GM23338 (cell line): ENCODE results near the gene HJV. TPM values are rescaled to one million over a fixed set of nuclear protein-coding genes. Genes with fewer than 3 reads are reported as not detected.
"Not testable (repeated sequence)": the region's sequence is repeated elsewhere in the genome, so short reads cannot be mapped to it uniquely, and the experiment has no call there.

Source experiments
- ATAC-seq: fragments of 200-7000 bp; cut with Tn5 transposase; 3 replicates; pipeline ENCODE4 v1.9.1; 2020
- DNase-seq: peaks from one replicate; pipeline ENCODE4 v3.0.0-alpha.2; 2015; ENCODE audit warnings: low spot score
- H2AFZ ChIP-seq: fragments of 200-600 bp; sonication (generic); 2 replicates; pipeline ENCODE4 v1.8.0; 2016; ENCODE audit warnings: antibody characterized with exemption, mild to moderate bottlenecking, moderate library complexity
- H3F3A ChIP-seq: fragments of 200-600 bp; sonication (generic); replicated peaks from 2 replicates; pipeline ENCODE4 v1.8.0; 2017; ENCODE audit warnings: antibody characterized with exemption, mixed run types, low read depth
- H3K27ac ChIP-seq: fragments of 200-600 bp; sonication (generic); 2 replicates; pipeline ENCODE4 v1.6.1; 2016; ENCODE audit warnings: low read depth
- H3K27me3 ChIP-seq: fragments of 200-600 bp; sonication (generic); 2 replicates; pipeline ENCODE4 v1.8.0; 2016; ENCODE audit warnings: mild to moderate bottlenecking, mixed run types, moderate library complexity; ENCODE audit not compliant: insufficient read depth
- H3K36me3 ChIP-seq: fragments of 200-600 bp; sonication (generic); 2 replicates; pipeline ENCODE4 v1.8.0; 2016; ENCODE audit warnings: mild to moderate bottlenecking; ENCODE audit not compliant: insufficient read depth
- H3K4me1 ChIP-seq: fragments of 200-600 bp; sonication (generic); 2 replicates; pipeline ENCODE4 v1.8.0; 2016; ENCODE audit warnings: mild to moderate bottlenecking, moderate library complexity; ENCODE audit not compliant: insufficient read depth
- H3K4me2 ChIP-seq: fragments of 200-600 bp; sonication (generic); 2 replicates; pipeline ENCODE4 v1.7.1; 2017; ENCODE audit warnings: mixed run types
- H3K4me3 ChIP-seq: fragments of 200-600 bp; sonication (generic); 2 replicates; pipeline ENCODE4 v1.6.1; 2016; ENCODE audit warnings: mixed run types
- H3K79me2 ChIP-seq: fragments of 200-600 bp; sonication (generic); replicated peaks from 2 replicates; pipeline ENCODE4 v1.8.0; 2017; ENCODE audit warnings: mild to moderate bottlenecking; ENCODE audit not compliant: insufficient read depth
- H3K9me2 ChIP-seq: fragments of 200-600 bp; sonication (generic); 2 replicates; pipeline ENCODE4 v1.8.0; 2017; ENCODE audit not compliant: insufficient read depth
- H4K20me1 ChIP-seq: fragments of 200-600 bp; sonication (generic); replicated peaks from 2 replicates; pipeline ENCODE4 v1.8.0; 2017; ENCODE audit warnings: mild to moderate bottlenecking; ENCODE audit not compliant: insufficient read depth
- H3K27ac Mint-ChIP-seq: 2 replicates; pipeline ENCODE4 v1.8.0; 2020; ENCODE audit warnings: inconsistent platforms, mild to moderate bottlenecking, moderate library complexity, mixed read lengths
- H3K27me3 Mint-ChIP-seq: 3 replicates; pipeline ENCODE4 v1.8.0; 2022; ENCODE audit warnings: low read depth, mild to moderate bottlenecking, moderate library complexity, mixed read lengths, inconsistent platforms; ENCODE audit not compliant: insufficient read depth, poor library complexity
- H3K36me3 Mint-ChIP-seq: 3 replicates; pipeline ENCODE4 v1.8.0; 2021; ENCODE audit warnings: low read depth, mild to moderate bottlenecking, inconsistent platforms, moderate library complexity, mixed read lengths
- H3K4me1 Mint-ChIP-seq: 3 replicates; pipeline ENCODE4 v1.8.0; 2020; ENCODE audit warnings: mild to moderate bottlenecking, inconsistent platforms, mixed read lengths
- H3K4me3 Mint-ChIP-seq: 3 replicates; pipeline ENCODE4 v1.8.0; 2021; ENCODE audit warnings: moderate library complexity, mild to moderate bottlenecking, inconsistent platforms, mixed read lengths
- H3K9me3 Mint-ChIP-seq: 3 replicates; pipeline ENCODE4 v1.8.0; 2020; ENCODE audit warnings: moderate library complexity, mild to moderate bottlenecking, inconsistent platforms, mixed read lengths
- CREB1 ChIP-seq: fragments of 250-450 bp; sonication (Bioruptor Pico); IDR thresholded peaks from 2 replicates; pipeline ENCODE4 v1.5.0; 2020; ENCODE audit warnings: low read depth, mild to moderate bottlenecking, moderate library complexity
- JUNB ChIP-seq: IDR thresholded peaks from one replicate; pipeline ENCODE4 v1.6.1; 2016; ENCODE audit warnings: antibody characterized with exemption; ENCODE audit not compliant: unreplicated experiment
- NANOG ChIP-seq: IDR thresholded peaks from 2 replicates; pipeline ENCODE4 v1.6.1; 2016; ENCODE audit warnings: antibody characterized with exemption, borderline replicate concordance
- POLR2AphosphoS5 ChIP-seq: IDR thresholded peaks from 2 replicates; pipeline ENCODE4 v1.6.1; 2016; ENCODE audit warnings: antibody characterized with exemption, low read depth
- ZNF331 ChIP-seq: fragments of 250-450 bp; sonication (Bioruptor Pico); IDR thresholded peaks from 2 replicates; pipeline ENCODE4 v1.5.0; 2020; ENCODE audit warnings: low read depth, mild to moderate bottlenecking, moderate library complexity
- long read RNA-seq: library from polyadenylated mRNA; unstranded; transcript quantifications from one replicate; pipeline ENCODE4 v2.0.0, GENCODE V29; 2020; ENCODE audit not compliant: unreplicated experiment
- polyA plus RNA-seq: library from polyadenylated mRNA; unstranded; fragments of >200 nt; fragmentation: Nextera tagmentation; extraction: Ambion mirVana; gene quantifications from 2 replicates; pipeline ENCODE4 v1.2.1, GENCODE V29; 2016
- total RNA-seq: library from RNA; depleted of rRNA; stranded (reverse); fragments of >200 nt; shearing (Covaris generic); gene quantifications from 2 replicates; pipeline ENCODE4 v1.2.3, GENCODE V29; 2014; rRNA removed
- TF ChIP-seq, protein P1 (sequence below): IDR thresholded peaks from 2 replicates; pipeline ENCODE4 v1.6.1; 2016; ENCODE audit warnings: antibody characterized with exemption

Gene HJV
- total RNA-seq (0.23 and 0.42 TPM in 2 replicates), polyA plus RNA-seq (0.45 and 0.99 TPM in 2 replicates)
- long read RNA-seq, partial matches to known transcripts, result 1 of 1 reads
- long read RNA-seq, other reads (novel, unspliced or antisense), result 0 of 1 reads

DNA sequence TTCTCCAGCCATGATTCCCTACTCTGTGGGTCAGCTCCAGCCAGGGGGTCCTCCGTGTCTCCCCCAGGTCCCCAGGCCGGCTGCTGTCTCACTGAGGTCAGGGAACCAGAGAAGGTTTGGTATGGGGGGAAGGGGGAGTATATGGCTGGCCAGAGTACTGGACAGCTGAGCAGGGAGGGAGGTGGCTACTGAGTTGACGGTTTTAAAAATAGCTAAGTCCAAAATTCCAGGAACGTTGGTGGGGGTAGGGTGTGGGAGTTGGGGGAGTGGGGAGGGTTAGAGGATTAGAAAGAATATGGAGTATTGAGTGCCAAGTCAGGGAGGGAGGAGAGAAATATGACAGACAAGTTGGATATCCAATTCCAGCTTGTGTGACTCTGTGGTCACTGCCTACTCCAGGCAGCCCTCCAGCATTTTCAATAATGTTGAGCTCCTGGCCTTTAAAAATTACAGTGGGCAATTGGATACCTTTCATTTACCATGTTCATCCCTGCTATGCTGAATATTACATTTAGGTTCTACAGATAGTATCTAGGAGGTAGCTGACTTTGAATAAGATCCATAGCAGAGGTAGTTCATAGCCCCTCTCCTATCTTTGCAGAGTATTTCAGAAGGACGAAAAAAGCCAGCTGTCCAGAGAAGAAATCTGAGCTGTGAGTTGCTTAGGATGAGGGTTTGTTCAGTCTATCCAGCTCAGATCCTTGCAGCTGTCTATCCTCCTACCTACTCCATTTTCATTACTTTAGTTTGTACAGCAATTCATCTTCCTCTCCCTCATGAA, at the start of gene HJV:
HJV (minus strand) TSS at position 114 of the 781 bp plus-strand sequence. CDS start 1,504 bp downstream, outside the sequence.
- no peak within 1 kb of the TSS for H3K4me3 ChIP-seq
- H2AFZ ChIP-seq, result 0 out of 2 replicates have a peak within 1 kb of the TSS, but pooled peaks have one; percentile 32
- peak within 1 kb of the TSS; percentile 79; the same call in 1 of the 2 replicates for H3K4me2 ChIP-seq
- peaks cover 21% of the 10 kb centered on the region for H3K4me1 ChIP-seq
- peaks cover 21% of the 10 kb centered on the region for H3K27me3 Mint-ChIP-seq
- no peaks in the 10 kb centered on the region for H3K79me2 ChIP-seq
- H3K9me2 ChIP-seq, result no peaks in the 10 kb centered on the region
- no peak within 1 kb of the TSS for H3K4me3 Mint-ChIP-seq
- peaks cover 46% of the 10 kb centered on the region for H3K27me3 ChIP-seq
- no peaks in the 10 kb centered on the region for H3K9me3 Mint-ChIP-seq
- ATAC-seq (no peak), DNase-seq (no peak)
- no peak within 1 kb of the TSS for H3K27ac Mint-ChIP-seq
- H3F3A ChIP-seq, result peaks cover 3% of the 10 kb centered on the region; the same call in 1 of the 2 replicates
- TF ChIP-seq NANOG, result no peak
- no peak for TF ChIP-seq JUNB
- no peak for TF ChIP-seq ZNF331 (CRISPR knock-in tag)
- TF ChIP-seq POLR2AphosphoS5, result no peak
- no peaks in the 10 kb centered on the region for H3K36me3 Mint-ChIP-seq
- no peak within 1 kb of the TSS for H3K27ac ChIP-seq
- H4K20me1 ChIP-seq, result no peaks in the 10 kb centered on the region
- H3K36me3 ChIP-seq, result no peaks in the 10 kb centered on the region
- peaks cover 15% of the 10 kb centered on the region for H3K4me1 Mint-ChIP-seq

DNA sequence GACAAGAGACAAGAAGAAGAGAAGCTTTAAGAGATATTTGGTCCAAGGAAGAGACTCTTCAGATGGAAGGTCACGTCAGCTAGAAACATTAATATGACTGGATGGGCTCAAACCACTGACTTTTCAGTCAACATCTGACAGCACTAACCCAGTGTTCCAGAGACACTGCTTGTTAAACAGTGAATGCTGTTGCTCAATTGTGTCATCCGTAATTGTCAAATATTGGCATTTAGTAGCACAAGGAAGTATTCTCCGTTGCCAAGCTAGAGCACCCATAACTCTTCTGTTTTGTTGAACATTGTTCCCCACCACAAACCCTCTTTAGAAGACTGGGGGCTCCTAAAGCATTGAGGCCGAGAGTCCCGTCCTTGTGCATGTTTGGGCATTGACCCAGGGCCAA, 37.6 kb upstream of the HJV start:
- H3K27me3 Mint-ChIP-seq, H3K36me3 Mint-ChIP-seq, H3K4me3 ChIP-seq, H3K4me2 ChIP-seq, H3K27ac Mint-ChIP-seq, H3K9me3 Mint-ChIP-seq, H3K4me1 ChIP-seq, DNase-seq, H3K79me2 ChIP-seq, H3K4me3 Mint-ChIP-seq, ATAC-seq, H3K4me1 Mint-ChIP-seq, H2AFZ ChIP-seq, H3K9me2 ChIP-seq, H4K20me1 ChIP-seq, H3F3A ChIP-seq, H3K36me3 ChIP-seq, H3K27ac ChIP-seq, H3K27me3 ChIP-seq: not testable (repeated sequence)

DNA sequence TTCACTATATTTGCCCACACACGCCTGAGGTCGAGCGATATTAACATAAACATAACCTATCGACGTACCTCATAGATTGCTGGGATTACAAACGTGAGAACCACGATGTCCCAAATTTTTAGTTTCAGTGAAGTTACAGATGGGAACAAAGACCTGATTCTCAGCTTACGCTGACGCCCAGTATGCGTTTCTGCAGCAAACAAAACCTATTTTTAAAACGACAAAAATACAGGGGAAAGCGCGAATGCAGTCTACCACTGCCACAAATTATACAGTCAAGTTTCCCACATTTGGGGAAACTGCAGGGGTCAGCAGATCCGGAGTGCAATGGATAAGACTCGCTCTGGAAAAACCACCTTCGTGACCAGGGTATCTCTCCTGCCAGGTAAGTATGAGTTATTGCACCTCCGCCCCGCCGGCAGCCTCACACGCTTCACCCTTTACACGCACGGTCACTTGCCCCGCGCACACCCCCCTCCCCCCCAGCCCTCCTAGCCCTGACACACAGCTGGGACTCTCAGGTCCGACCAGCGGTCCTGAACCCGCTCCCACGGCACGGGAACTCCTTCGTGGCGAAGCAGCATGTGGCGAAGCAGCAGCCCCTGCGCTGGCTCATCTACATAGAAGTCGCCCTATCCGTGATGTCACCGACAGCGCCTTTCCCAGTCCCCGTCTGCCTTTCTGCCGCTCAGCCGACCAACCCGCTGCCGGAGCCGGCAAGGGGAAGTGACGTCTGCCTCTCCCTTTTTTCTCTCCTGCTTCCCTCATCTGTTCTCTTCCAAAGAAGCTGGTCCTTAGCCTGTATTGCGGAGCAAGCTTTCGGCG, 30.5 kb upstream of the HJV start:
- H3K36me3 ChIP-seq, H3K9me2 ChIP-seq, H3K79me2 ChIP-seq, H3K4me1 Mint-ChIP-seq, H4K20me1 ChIP-seq, H3K36me3 Mint-ChIP-seq, H2AFZ ChIP-seq, H3K27me3 ChIP-seq, H3F3A ChIP-seq, H3K9me3 Mint-ChIP-seq, H3K27me3 Mint-ChIP-seq, H3K4me1 ChIP-seq: not testable (repeated sequence)
- Histone ChIP-seq H3K4me2 (peak overlapping the region; percentile 79), H3K27ac (peak overlapping the region; percentile 90), H3K4me3 (peak overlapping the region; percentile 48)
- TF ChIP-seq POLR2AphosphoS5 (peak; percentile 100), ZNF331 (CRISPR knock-in tag) (peak; percentile 40; the same call in 1 of the 2 replicates), CREB1 (peak; percentile 74), NANOG (0 out of 2 replicates have a peak, but pooled peaks have one; percentile 20), JUNB (peak; percentile 64)
- TF ChIP-seq, protein P1, sequence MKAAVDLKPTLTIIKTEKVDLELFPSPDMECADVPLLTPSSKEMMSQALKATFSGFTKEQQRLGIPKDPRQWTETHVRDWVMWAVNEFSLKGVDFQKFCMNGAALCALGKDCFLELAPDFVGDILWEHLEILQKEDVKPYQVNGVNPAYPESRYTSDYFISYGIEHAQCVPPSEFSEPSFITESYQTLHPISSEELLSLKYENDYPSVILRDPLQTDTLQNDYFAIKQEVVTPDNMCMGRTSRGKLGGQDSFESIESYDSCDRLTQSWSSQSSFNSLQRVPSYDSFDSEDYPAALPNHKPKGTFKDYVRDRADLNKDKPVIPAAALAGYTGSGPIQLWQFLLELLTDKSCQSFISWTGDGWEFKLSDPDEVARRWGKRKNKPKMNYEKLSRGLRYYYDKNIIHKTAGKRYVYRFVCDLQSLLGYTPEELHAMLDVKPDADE, result peak; percentile 90
- ATAC-seq (peak; percentile 91), DNase-seq (peak; percentile 94)
- Mint-ChIP-seq H3K27ac (peak overlapping the region; percentile 100), H3K4me3 (peak overlapping the region; percentile 77)
